ENCODE results near the gene KRTAP10-7.
"Not testable (repeated sequence)": the region's sequence is repeated elsewhere in the genome, so short reads cannot be mapped to it uniquely, and the experiment has no call there.

Gene KRTAP10-7

GRCh38 chr21:44606495-44606894 lies 6.1 kb downstream of the KRTAP10-7 start:
- in situ Hi-C loops (cut with MboI; ENCODE audit: low sequenced_read_pairs, unreplicated experiment): no loop called here
- TF ChIP-seq CTCF (IDR thresholded peaks at IDR 0.05; ENCODE audit: borderline replicate concordance, control extremely low read depth, extremely low read depth, insufficient read depth, missing control alignments): no peak
- no peak for DNase-seq (ENCODE audit: low spot score)

- DNase-seq (ENCODE audit: low spot score): no peak
- no peak for TF ChIP-seq CTCF (IDR thresholded peaks at IDR 0.05; ENCODE audit: borderline replicate concordance, control extremely low read depth, extremely low read depth, insufficient read depth, missing control alignments)
- in situ Hi-C loops (cut with MboI; ENCODE audit: low sequenced_read_pairs, unreplicated experiment): no loop called here
These were observed 8.8 kb downstream of the KRTAP10-7 start for GRCh38 chr21:44609193-44609592.

- DNase-seq (ENCODE audit: low spot score); in situ Hi-C loops (cut with MboI; ENCODE audit: low sequenced_read_pairs, unreplicated experiment): not testable (repeated sequence)
These were observed 9.9 kb downstream of the KRTAP10-7 start for GRCh38 chr21:44610157-44610843.

GRCh38 chr21:44611551-44611950 lies 11.2 kb downstream of the KRTAP10-7 start:
- TF ChIP-seq CTCF (IDR thresholded peaks at IDR 0.05; ENCODE audit: borderline replicate concordance, control extremely low read depth, extremely low read depth, insufficient read depth, missing control alignments): no peak
- no peak for DNase-seq (ENCODE audit: low spot score)
- in situ Hi-C loops (cut with MboI; ENCODE audit: low sequenced_read_pairs, unreplicated experiment): no loop called here

GRCh38 chr21:44612029-44612486 lies 11.7 kb downstream of the KRTAP10-7 start, which contains the start of gene KRTAP10-8:
KRTAP10-8 (plus strand) TSS chr21:44612079; CDS start chr21:44612101, 22 bp downstream.
- TF ChIP-seq CTCF (IDR thresholded peaks at IDR 0.05; ENCODE audit: borderline replicate concordance, control extremely low read depth, extremely low read depth, insufficient read depth, missing control alignments): no peak
- in situ Hi-C loops (cut with MboI; ENCODE audit: low sequenced_read_pairs, unreplicated experiment): no loop called here
- DNase-seq (ENCODE audit: low spot score): no peak

GRCh38 chr21:44612669-44613229 lies 12.4 kb downstream of the KRTAP10-7 start:
- no peak for DNase-seq (ENCODE audit: low spot score)
- in situ Hi-C loops (cut with MboI; ENCODE audit: low sequenced_read_pairs, unreplicated experiment): no loop called here
- no peak for TF ChIP-seq CTCF (IDR thresholded peaks at IDR 0.05; ENCODE audit: borderline replicate concordance, control extremely low read depth, extremely low read depth, insufficient read depth, missing control alignments)

GRCh38 chr21:44613386-44614155 lies 13.2 kb downstream of the KRTAP10-7 start:
- in situ Hi-C loops (cut with MboI; ENCODE audit: low sequenced_read_pairs, unreplicated experiment): no loop called here
- no peak for TF ChIP-seq CTCF (IDR thresholded peaks at IDR 0.05; ENCODE audit: borderline replicate concordance, control extremely low read depth, extremely low read depth, insufficient read depth, missing control alignments)
- no peak for DNase-seq (ENCODE audit: low spot score)

Data from GM13976 (cell line).